Endothelial cell of umbilical vein (primary cell): ENCODE data around the gene TOX2. TPM values are rescaled to one million over a fixed set of nuclear protein-coding genes. Genes with fewer than 3 reads are reported as not detected.

Experiments used
- BruUV-seq: library from RNA; stranded (reverse); fragments of 400-500 nt; replicated peaks from 2 replicates; lab custom pipeline; 2021; lab: Mats Ljungman, UMichigan
- CTCF ChIA-PET: fragments of 300-600, 350-600 bp; sonication (Branson Sonifier 250); formaldehyde crosslinking; loops from one replicate; lab custom pipeline; 2021; ENCODE audit warnings: antibody characterized with exemption, inconsistent platforms; lab: Charles Lee
- POLR2A ChIA-PET: fragments of 300-600, 350-600 bp; sonication (Branson Sonifier 250); formaldehyde crosslinking; loops from one replicate; lab custom pipeline; 2021; ENCODE audit warnings: antibody characterized with exemption, inconsistent platforms; lab: Charles Lee
- DNase-seq: peaks from one replicate; pipeline ENCODE4 v3.0.0-alpha.2; 2011; ENCODE audit warnings: low read depth, low spot score
- FAIRE-seq: peaks from 2 replicates; lab custom pipeline; 2011; peaks lifted over from hg19 to GRCh38; lab: Jason Lieb, UNC
- H2AFZ ChIP-seq: 2 replicates; pipeline ENCODE4 v1.6.0; 2012; ENCODE audit warnings: low read depth, low read length, control low read depth, inconsistent platforms
- H3K27ac ChIP-seq: 2 replicates; pipeline ENCODE4 v1.5.1; 2011; ENCODE audit warnings: low read depth, mild to moderate bottlenecking, control low read depth, low read length, moderate library complexity; ENCODE audit not compliant: insufficient read depth
- H3K27me3 ChIP-seq, 2 experiments: 2 replicates each; pipeline versions ENCODE4 v1.6.0 to v1.6.1; 2011; ENCODE audit warnings: low read length in 2 of 2, mixed read lengths in 1 of 2; ENCODE audit not compliant: control insufficient read depth in 2 of 2, insufficient read depth in 2 of 2
- H3K36me3 ChIP-seq, 2 experiments: 2 replicates in 1 of 2; 3 replicates in 1 of 2; pipeline ENCODE4 v1.5.1; 2011; ENCODE audit warnings: low read length in 2 of 2, mild to moderate bottlenecking in 1 of 2, moderate library complexity in 1 of 2; ENCODE audit not compliant: control insufficient read depth in 2 of 2, insufficient read depth in 2 of 2; ENCODE audit errors: extremely low read depth in 1 of 2
- H3K4me1 ChIP-seq: 3 replicates; pipeline ENCODE4 v1.5.1; 2011; ENCODE audit warnings: mild to moderate bottlenecking, low read length; ENCODE audit not compliant: control insufficient read depth, insufficient read depth; ENCODE audit errors: extremely low read depth
- H3K4me2 ChIP-seq: 2 replicates; pipeline ENCODE4 v1.6.1; 2011; ENCODE audit warnings: low read length, control low read depth, mixed read lengths; ENCODE audit not compliant: insufficient read depth
- H3K4me3 ChIP-seq, 3 experiments: fragments of 200-600 bp in 1 of 3; sonication (generic), shearing (Covaris generic) in 1 of 3; replicated peaks in 1 of 3; 2 replicates each; pipeline ENCODE4 v1.5.1; 2011 to 2016; ENCODE audit warnings: control low read depth in 3 of 3, low read length in 3 of 3, mild to moderate bottlenecking in 2 of 3, inconsistent platforms in 1 of 3, low read depth in 1 of 3, moderate library complexity in 1 of 3; ENCODE audit not compliant: insufficient read depth in 1 of 3
- H3K79me2 ChIP-seq: 2 replicates; pipeline ENCODE4 v1.6.0; 2012; ENCODE audit warnings: low read length, inconsistent platforms; ENCODE audit not compliant: control insufficient read depth, insufficient read depth
- H3K9ac ChIP-seq: replicated peaks from 2 replicates; pipeline ENCODE3; 2011; ENCODE audit warnings: low read length, control low read depth; ENCODE audit not compliant: insufficient read depth; ENCODE audit errors: extremely low read depth
- H3K9me1 ChIP-seq: replicated peaks from 3 replicates; pipeline ENCODE4 v1.6.0; 2011; ENCODE audit warnings: mild to moderate bottlenecking, low read length; ENCODE audit not compliant: control insufficient read depth, insufficient read depth; ENCODE audit errors: extremely low read depth
- H3K9me3 ChIP-seq: replicated peaks from 2 replicates; pipeline ENCODE4 v1.5.1; 2012; ENCODE audit warnings: low read length, inconsistent platforms; ENCODE audit not compliant: control insufficient read depth, insufficient read depth
- H4K20me1 ChIP-seq: replicated peaks from 2 replicates; pipeline ENCODE3; 2011; ENCODE audit warnings: mild to moderate bottlenecking, low read length; ENCODE audit not compliant: control insufficient read depth, insufficient read depth; ENCODE audit errors: extremely low read depth
- CTCF ChIP-seq, 2 donors: IDR thresholded peaks; 1 replicate in 1 of 2; 2 replicates in 1 of 2; pipeline ENCODE4 v1.5.1; 2011; ENCODE audit warnings: low read length in 2 of 2, mild to moderate bottlenecking in 2 of 2, moderate library complexity in 2 of 2, control low read depth in 1 of 2, inconsistent platforms in 1 of 2, low read depth in 1 of 2; ENCODE audit not compliant: insufficient read depth in 1 of 2; ENCODE audit errors: extremely low read depth in 1 of 2
- EZH2 ChIP-seq: IDR thresholded peaks from 2 replicates; pipeline ENCODE4 v1.6.1; 2012; ENCODE audit warnings: borderline replicate concordance, low read depth, mild to moderate bottlenecking, moderate library complexity, low read length, inconsistent platforms; ENCODE audit not compliant: severe bottlenecking
- FOS ChIP-seq: IDR thresholded peaks from 2 replicates; pipeline ENCODE4 v1.6.1; 2011; ENCODE audit warnings: mild to moderate bottlenecking, low read length, moderate library complexity, borderline replicate concordance; ENCODE audit not compliant: insufficient read depth
- GATA2 ChIP-seq: IDR thresholded peaks from 2 replicates; pipeline ENCODE4 v1.7.0; 2011; ENCODE audit warnings: low read depth, mild to moderate bottlenecking, moderate library complexity, mixed read lengths, low read length; ENCODE audit not compliant: insufficient read length, insufficient read depth
- JUN ChIP-seq: IDR thresholded peaks from 2 replicates; pipeline ENCODE4 v1.6.1; 2011; ENCODE audit warnings: borderline replicate concordance, low read depth; ENCODE audit not compliant: insufficient read length, insufficient read depth
- MAX ChIP-seq: IDR thresholded peaks from 2 replicates; pipeline ENCODE4 v1.6.1; 2011; ENCODE audit not compliant: insufficient read depth, insufficient read length
- MYC ChIP-seq: IDR thresholded peaks from one replicate; pipeline ENCODE4 v1.6.1; 2011; ENCODE audit warnings: mild to moderate bottlenecking, low read depth, low read length
- POLR2A ChIP-seq: IDR thresholded peaks from 2 replicates; pipeline ENCODE4 v1.6.1; 2012; ENCODE audit warnings: low read depth, mild to moderate bottlenecking, control low read depth, low read length
- POLR2AphosphoS5 ChIP-seq: IDR thresholded peaks from 2 replicates; pipeline ENCODE4 v1.6.1; 2012; ENCODE audit warnings: low read depth, mild to moderate bottlenecking, control low read depth, low read length, moderate library complexity; ENCODE audit not compliant: insufficient read depth
- dilution Hi-C: fragments of 300-500 bp; cut with MboI; formaldehyde crosslinking; loops from one replicate; pipeline ENCODE4 v1.15.0; 2019; ENCODE audit warnings: low sequenced_read_pairs; ENCODE audit not compliant: extremely low pct_ligation_motif_present
- intact Hi-C: fragments of 100-400 bp; cut with micrococcal nuclease; formaldehyde crosslinking; loops from one replicate; pipeline ENCODE4 v1.10.0; 2022
- polyA plus RNA-seq, 4 experiments: library from polyadenylated mRNA; depleted of rRNA in 3 of 4; stranded (reverse) in 3 of 4; unstranded in 1 of 4; fragments of >200 nt; gene quantifications; 2 replicates each; pipeline versions ENCODE4 v1.2.1 to v1.2.3, GENCODE V29; 2011 to 2012; ENCODE audit warnings: missing spikeins in 1 of 4
- total RNA-seq: library from RNA; stranded (reverse); gene quantifications from 2 replicates; pipeline ENCODE4 v1.2.3, GENCODE V29; 2021

The TOX2 gene
- total and polyA plus RNA-seq, 2 donors (not counting 3 experiments of a cell fraction or from before 2014, with no cell fraction given): 7.0 to 18.6 TPM

GRCh38 chr20:43926287-43927050 lies 11.8 kb downstream of the TOX2 start:
- Histone ChIP-seq H3K4me1 (no peaks in the 10 kb centered on the region), H3K9ac (no peak overlapping the region), H4K20me1 (no peaks in the 10 kb centered on the region), H2AFZ (no peak overlapping the region), H3K9me1 (no peaks in the 10 kb centered on the region), H3K27ac (no peak overlapping the region), H3K36me3 (no peaks in the 10 kb centered on the region), H3K27me3 (peaks cover 4 to 7% of the 10 kb centered on the region in 2 experiments), H3K9me3 (no peaks in the 10 kb centered on the region), H3K4me2 (no peak overlapping the region), H3K4me3 (no peak overlapping the region), H3K79me2 (no peaks in the 10 kb centered on the region)
- CTCF ChIA-PET: interaction anchor here (0.8 to 1.9 kb wide), 11 partner anchors 8 to 176 kb away, joined by 3 to 13 read pairs (median 4); no protein-coding TSS in a partner anchor
- BruUV-seq: no TSS peak
- TF ChIP-seq CTCF (IDR thresholded peaks at IDR 0.05; ENCODE audit: extremely low read depth in 1 of 2, insufficient read depth in 1 of 2, low read depth in 1 of 2, low read length in 2 of 2): no peak
- TF ChIP-seq FOS: no peak
- TF ChIP-seq JUN: no peak
- no peak for TF ChIP-seq MAX
- TF ChIP-seq POLR2AphosphoS5: no peak
- TF ChIP-seq EZH2: no peak
- no peak for TF ChIP-seq GATA2
- no peak for TF ChIP-seq MYC
- no peak for TF ChIP-seq POLR2A
- POLR2A ChIA-PET: no interaction called here
- FAIRE-seq (no peak), DNase-seq (no peak)
- dilution Hi-C loops (no loop called here), intact Hi-C loops (no loop called here)
